ENCODE measurements around the gene CCDC57.

CCDC57 gene

GRCh38 chr17:82113941-82114340 lies 98.7 kb downstream of the CCDC57 start:
- no peak for DNase-seq (ENCODE audit: low read depth in 2 of 2)
- no peak for TF ChIP-seq CTCF (IDR thresholded peaks at IDR 0.05; ENCODE audit: low read depth, low read length)
- H3K4me3 ChIP-seq (replicated peaks in 1 of 2; ENCODE audit: low read depth in 2 of 2, low read length in 2 of 2) = no peak overlapping the region

GRCh38 chr17:82113422-82113821 lies 99.2 kb downstream of the CCDC57 start:
- no peak for DNase-seq (ENCODE audit: low read depth in 2 of 2)
- H3K4me3 ChIP-seq (replicated peaks in 1 of 2; ENCODE audit: low read depth in 2 of 2, low read length in 2 of 2) = no peak overlapping the region
- no peak for TF ChIP-seq CTCF (IDR thresholded peaks at IDR 0.05; ENCODE audit: low read depth, low read length)

- H3K4me3 ChIP-seq (replicated peaks in 1 of 2; ENCODE audit: low read depth in 2 of 2, low read length in 2 of 2) = no peak overlapping the region
- TF ChIP-seq CTCF (IDR thresholded peaks at IDR 0.05; ENCODE audit: low read depth, low read length) = no peak
- DNase-seq (ENCODE audit: low read depth in 2 of 2) = no peak
Measured at GRCh38 chr17:82112914-82113311, 99.7 kb downstream of the CCDC57 start.

- TF ChIP-seq CTCF (IDR thresholded peaks at IDR 0.05; ENCODE audit: low read depth, low read length) = no peak
- no peak overlapping the region for H3K4me3 ChIP-seq (replicated peaks in 1 of 2; ENCODE audit: low read depth in 2 of 2, low read length in 2 of 2)
- no peak for DNase-seq (ENCODE audit: low read depth in 2 of 2)
Measured at GRCh38 chr17:82112181-82112913, 100.3 kb downstream of the CCDC57 start.

- no peak for DNase-seq (ENCODE audit: low read depth in 2 of 2)
- TF ChIP-seq CTCF (IDR thresholded peaks at IDR 0.05; ENCODE audit: low read depth, low read length) = no peak
- H3K4me3 ChIP-seq (replicated peaks in 1 of 2; ENCODE audit: low read depth in 2 of 2, low read length in 2 of 2) = no peak overlapping the region
Measured at GRCh38 chr17:82110298-82110697, 102.3 kb downstream of the CCDC57 start.

GRCh38 chr17:82108961-82109475 lies 103.6 kb downstream of the CCDC57 start:
- TF ChIP-seq CTCF (IDR thresholded peaks at IDR 0.05; ENCODE audit: low read depth, low read length) = no peak
- no peak overlapping the region for H3K4me3 ChIP-seq (replicated peaks in 1 of 2; ENCODE audit: low read depth in 2 of 2, low read length in 2 of 2)
- no peak for DNase-seq (ENCODE audit: low read depth in 2 of 2)

Data from cardiac fibroblast (primary cell).